OCI-LY7 (cell line): ENCODE results near the gene POC1B. TPM values are rescaled to one million over a fixed set of nuclear protein-coding genes. Genes with fewer than 3 reads are reported as not detected.

Experiments used
- BruUV-seq: library from RNA; stranded (reverse); fragments of 400-500 nt; replicated peaks from 2 replicates; lab custom pipeline; 2021; lab: Mats Ljungman, UMichigan
- CTCF ChIA-PET: fragments of 300-600 bp; sonication (Branson Sonifier 250); formaldehyde crosslinking; loops from one replicate; lab custom pipeline; 2022; ENCODE audit warnings: antibody characterized with exemption; ENCODE audit not compliant: unreplicated experiment; lab: Charles Lee
- POLR2A ChIA-PET: fragments of 300-600 bp; sonication (Branson Sonifier 250); formaldehyde crosslinking; loops from one replicate; lab custom pipeline; 2022; ENCODE audit warnings: antibody characterized with exemption; lab: Charles Lee
- DNase-seq: peaks from one replicate; pipeline ENCODE4 v3.0.0-alpha.2; 2015; ENCODE audit warnings: low spot score
- H2AFZ ChIP-seq: fragments of 200-600 bp; sonication (generic), shearing (Covaris generic); 2 replicates; pipeline ENCODE4 v1.6.1; 2014; ENCODE audit warnings: mild to moderate bottlenecking, antibody characterized with exemption, low read length, moderate library complexity
- H3K27ac ChIP-seq: fragments of 200-600 bp; sonication (generic); 2 replicates; pipeline ENCODE4 v1.5.1; 2014; ENCODE audit warnings: mixed run types, low read depth, mild to moderate bottlenecking, moderate library complexity, low read length, inconsistent platforms; ENCODE audit not compliant: poor library complexity, severe bottlenecking
- H3K36me3 ChIP-seq: fragments of 200-600 bp; sonication (generic); 2 replicates; pipeline ENCODE4 v1.6.1; 2014; ENCODE audit warnings: mild to moderate bottlenecking, antibody characterized with exemption, low read length, moderate library complexity, mixed read lengths; ENCODE audit not compliant: insufficient read depth
- H3K4me1 ChIP-seq: fragments of 200-600 bp; sonication (generic); 2 replicates; pipeline ENCODE4 v1.5.1; 2014; ENCODE audit warnings: mild to moderate bottlenecking, low read length; ENCODE audit not compliant: insufficient read depth, poor library complexity, severe bottlenecking
- H3K4me2 ChIP-seq: fragments of 200-600 bp; sonication (generic); 2 replicates; pipeline ENCODE4 v1.6.1; 2014; ENCODE audit warnings: mild to moderate bottlenecking, low read length
- H3K4me3 ChIP-seq: fragments of 200-600 bp; sonication (generic); 2 replicates; pipeline ENCODE4 v1.5.1; 2014; ENCODE audit warnings: mild to moderate bottlenecking, low read depth, low read length; ENCODE audit not compliant: poor library complexity, severe bottlenecking
- H3K79me2 ChIP-seq: fragments of 200-600 bp; sonication (generic); 2 replicates; pipeline ENCODE4 v1.6.1; 2016; ENCODE audit warnings: low read depth, mild to moderate bottlenecking, low read length, moderate library complexity, mixed read lengths; ENCODE audit not compliant: insufficient read depth
- H3K9me2 ChIP-seq: fragments of 200-600 bp; sonication (generic); 2 replicates; pipeline ENCODE4 v1.6.1; 2016; ENCODE audit warnings: mild to moderate bottlenecking, low read length, mixed read lengths; ENCODE audit not compliant: insufficient read depth
- H3K9me3 ChIP-seq: fragments of 200-600 bp; sonication (generic); 2 replicates; pipeline ENCODE4 v1.6.1; 2014; ENCODE audit warnings: mild to moderate bottlenecking, mixed run types, low read length, mixed read lengths
- H4K20me1 ChIP-seq: fragments of 200-600 bp; sonication (generic); 2 replicates; pipeline ENCODE4 v1.6.1; 2014; ENCODE audit warnings: mild to moderate bottlenecking, antibody characterized with exemption, low read length, moderate library complexity, mixed read lengths; ENCODE audit not compliant: insufficient read depth
- CTCF ChIP-seq: fragments of 200-600 bp; sonication (generic); conservative IDR thresholded peaks from 2 replicates; pipeline ENCODE4 v1.5.1; 2014; ENCODE audit warnings: mild to moderate bottlenecking, antibody characterized with exemption, low read length, moderate library complexity, mixed read lengths
- EZH2phosphoT487 ChIP-seq: fragments of 200-600 bp; sonication (generic); IDR thresholded peaks from 2 replicates; pipeline ENCODE4 v1.6.1; 2018; ENCODE audit warnings: low read depth, borderline replicate concordance, mild to moderate bottlenecking, mixed run types, antibody characterized with exemption, low read length, moderate library complexity, mixed read lengths
- intact Hi-C: fragments of 100-400 bp; cut with micrococcal nuclease; formaldehyde crosslinking; loops from one replicate; pipeline ENCODE4 v1.10.0; 2022; ENCODE audit not compliant: unreplicated experiment
- total RNA-seq, 2 experiments: library from RNA; depleted of rRNA in 1 of 2; stranded (reverse); fragments of >200 nt in 1 of 2; shearing (Covaris generic) in 1 of 2; gene quantifications; 2 replicates each; pipeline ENCODE4 v1.2.3, GENCODE V29; 2014 to 2022

Gene POC1B
- total RNA-seq, 2 experiments from 2014 or later = 28.9 to 30.9 TPM

GRCh38 chr12:89424846-89425245 is 101.0 kb downstream of the POC1B start:
- H3K4me1 ChIP-seq = no peaks in the 10 kb centered on the region
- intact Hi-C loops = no loop called here
- H3K4me3 ChIP-seq = no peak overlapping the region
- H3K79me2 ChIP-seq = no peaks in the 10 kb centered on the region
- H3K9me2 ChIP-seq = no peaks in the 10 kb centered on the region
- no peak overlapping the region for H3K27ac ChIP-seq
- no peak for DNase-seq
- TF ChIP-seq EZH2phosphoT487 (no peak), CTCF (no peak)
- peaks cover 4% of the 10 kb centered on the region; the same call in 1 of the 2 replicates for H3K36me3 ChIP-seq
- no peak overlapping the region for H3K4me2 ChIP-seq
- ChIA-PET POLR2A (interaction anchor here (1.2 kb wide), 1 partner anchor 13 kb away, joined by 5 read pairs; no protein-coding TSS in a partner anchor), CTCF (no interaction called here)
- H4K20me1 ChIP-seq = no peaks in the 10 kb centered on the region
- no peak overlapping the region for H2AFZ ChIP-seq
- no TSS peak for BruUV-seq
- no peaks in the 10 kb centered on the region for H3K9me3 ChIP-seq

- POLR2A ChIA-PET = interaction anchor here (1.2 kb wide), 1 partner anchor 14 kb away, joined by 5 read pairs; no protein-coding TSS in a partner anchor
Measured at GRCh38 chr12:89424389-89424788, 101.5 kb downstream of the POC1B start.

More at GRCh38 chr12:89424389-89424788, 101.5 kb downstream of the POC1B start:
- H3K4me3 ChIP-seq = no peak overlapping the region
- CTCF ChIA-PET = no interaction called here
- H3K36me3 ChIP-seq = peaks cover 4% of the 10 kb centered on the region; the same call in 1 of the 2 replicates
- no peak for TF ChIP-seq CTCF
- no peak for TF ChIP-seq EZH2phosphoT487
- H3K9me3 ChIP-seq = no peaks in the 10 kb centered on the region
- H3K9me2 ChIP-seq = no peaks in the 10 kb centered on the region
- H3K79me2 ChIP-seq = no peaks in the 10 kb centered on the region
- H4K20me1 ChIP-seq = no peaks in the 10 kb centered on the region
- H3K27ac ChIP-seq = no peak overlapping the region
- no peak overlapping the region for H2AFZ ChIP-seq
- intact Hi-C loops = no loop called here
- H3K4me2 ChIP-seq = no peak overlapping the region
- no peaks in the 10 kb centered on the region for H3K4me1 ChIP-seq
- DNase-seq = no peak
- no TSS peak for BruUV-seq
